DND-41 (cell line): Measurements from ENCODE around the gene CD79B.

Source experiments
- CTCF ChIP-seq: IDR thresholded peaks from 2 replicates; pipeline ENCODE4 v1.5.1; 2012; ENCODE audit warnings: borderline replicate concordance, low read length, moderate library complexity, mild to moderate bottlenecking; ENCODE audit not compliant: poor library complexity, severe bottlenecking; ENCODE audit errors: extremely low read depth
- EZH2 ChIP-seq: IDR thresholded peaks from 3 replicates; pipeline ENCODE4 v1.6.1; 2012; ENCODE audit warnings: borderline replicate concordance, low read depth, mild to moderate bottlenecking, moderate library complexity, low read length, inconsistent platforms; ENCODE audit not compliant: severe bottlenecking

GRCh38 chr17:63954402-63955063 lies 22.4 kb upstream of the CD79B start:
- TF ChIP-seq CTCF (no peak), EZH2 (no peak)
